ENCODE data around the gene EMC10.

EMC10 gene

DNA sequence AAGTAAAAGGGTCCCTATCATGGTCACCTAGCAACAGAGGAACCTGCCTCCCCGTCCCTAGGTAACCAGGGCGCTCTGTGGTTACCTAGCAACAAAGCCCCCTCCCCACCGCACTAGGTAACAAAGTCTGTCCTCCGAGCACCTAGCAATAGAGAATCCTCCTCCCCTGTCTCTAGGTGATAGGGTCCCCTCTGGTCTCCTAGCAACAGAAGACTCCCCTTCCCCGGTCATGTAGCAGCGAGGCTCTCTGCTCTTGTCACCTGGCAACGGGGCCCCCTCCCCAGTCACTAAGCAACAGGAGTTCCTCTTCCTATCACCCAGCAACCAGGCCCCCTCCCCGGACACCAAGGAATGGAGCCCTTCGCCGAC, 34.4 kb downstream of the EMC10 start:
- H3K4me1 ChIP-seq = peaks cover 41 to 78% (median 70%) of the 10 kb centered on the region in 10 experiments
- no peak for TF ChIP-seq Cebpa-rat (IDR thresholded peaks at IDR 0.05)

DNA sequence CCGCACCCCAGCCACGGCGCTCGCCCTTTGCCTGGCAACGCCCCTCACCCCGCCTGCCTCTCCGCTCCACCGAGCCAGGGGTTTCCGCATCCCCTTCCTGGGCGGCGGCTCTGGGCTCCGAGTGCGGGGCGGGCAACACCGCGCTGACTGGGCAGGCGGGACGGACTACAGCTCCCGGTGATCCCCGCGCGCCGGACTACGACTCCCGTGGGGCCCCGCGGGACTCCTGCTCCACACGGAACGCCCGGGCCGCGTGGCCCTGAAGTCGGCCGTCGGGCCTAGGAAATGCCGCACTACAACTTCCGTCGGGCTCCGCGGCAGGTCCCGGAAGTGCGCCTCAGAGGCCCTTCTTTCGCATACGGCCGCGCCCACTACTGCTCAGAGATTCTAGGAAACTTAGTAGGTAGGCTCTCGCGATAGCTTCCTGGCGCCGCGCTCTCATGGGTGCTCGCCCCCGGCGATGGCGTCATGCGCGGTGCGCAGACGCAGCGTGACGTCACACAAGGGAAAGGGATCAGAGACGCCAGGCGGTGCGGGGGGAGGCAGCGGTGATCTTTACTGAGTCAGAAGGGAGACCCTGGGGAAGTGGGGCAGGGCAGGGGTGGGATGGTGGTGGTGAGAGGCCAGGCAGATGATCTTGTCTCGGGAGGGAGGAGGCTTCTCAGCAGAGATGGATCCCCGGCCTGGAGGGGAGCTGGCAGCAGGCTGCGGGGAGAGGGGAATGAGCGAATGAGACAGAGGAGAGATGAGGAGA, 34.9 kb downstream of the EMC10 start, which contains the start of gene JOSD2:
TSS of gene JOSD2 (minus strand) at position 123 of the 754 bp plus-strand sequence. CDS start 760 bp downstream, outside the sequence.
- H3K27ac ChIP-seq = peak within 1 kb of the TSS; percentile 82 to 93 (median 86)
- TF ChIP-seq Cebpa-rat (IDR thresholded peaks at IDR 0.05) = no peak
- peak within 1 kb of the TSS; percentile 71 to 91 (median 83) for H3K9ac ChIP-seq

More for the DNA sequence above, 34.4 kb downstream of the EMC10 start:
- no peaks in the 10 kb centered on the region for H4K20me1 ChIP-seq
- H3K4me2 ChIP-seq = peak overlapping the region; percentile 76 to 99 (median 90)
- H3K27me3 ChIP-seq = no peaks in the 10 kb centered on the region
- no peaks in the 10 kb centered on the region for H3K9me3 ChIP-seq (replicated peaks in 1 of 11)
- peak overlapping the region; percentile 71 to 91 (median 83) for H3K9ac ChIP-seq
- H3K27ac ChIP-seq = peak overlapping the region; percentile 82 to 93 (median 86)
- peaks cover 0 to 8% (median 0%) of the 10 kb centered on the region in 11 experiments; a peak in 3 of 22 replicates for H3K36me3 ChIP-seq
- H3K4me3 ChIP-seq = peak overlapping the region; percentile 55 to 86 (median 66)

DNA sequence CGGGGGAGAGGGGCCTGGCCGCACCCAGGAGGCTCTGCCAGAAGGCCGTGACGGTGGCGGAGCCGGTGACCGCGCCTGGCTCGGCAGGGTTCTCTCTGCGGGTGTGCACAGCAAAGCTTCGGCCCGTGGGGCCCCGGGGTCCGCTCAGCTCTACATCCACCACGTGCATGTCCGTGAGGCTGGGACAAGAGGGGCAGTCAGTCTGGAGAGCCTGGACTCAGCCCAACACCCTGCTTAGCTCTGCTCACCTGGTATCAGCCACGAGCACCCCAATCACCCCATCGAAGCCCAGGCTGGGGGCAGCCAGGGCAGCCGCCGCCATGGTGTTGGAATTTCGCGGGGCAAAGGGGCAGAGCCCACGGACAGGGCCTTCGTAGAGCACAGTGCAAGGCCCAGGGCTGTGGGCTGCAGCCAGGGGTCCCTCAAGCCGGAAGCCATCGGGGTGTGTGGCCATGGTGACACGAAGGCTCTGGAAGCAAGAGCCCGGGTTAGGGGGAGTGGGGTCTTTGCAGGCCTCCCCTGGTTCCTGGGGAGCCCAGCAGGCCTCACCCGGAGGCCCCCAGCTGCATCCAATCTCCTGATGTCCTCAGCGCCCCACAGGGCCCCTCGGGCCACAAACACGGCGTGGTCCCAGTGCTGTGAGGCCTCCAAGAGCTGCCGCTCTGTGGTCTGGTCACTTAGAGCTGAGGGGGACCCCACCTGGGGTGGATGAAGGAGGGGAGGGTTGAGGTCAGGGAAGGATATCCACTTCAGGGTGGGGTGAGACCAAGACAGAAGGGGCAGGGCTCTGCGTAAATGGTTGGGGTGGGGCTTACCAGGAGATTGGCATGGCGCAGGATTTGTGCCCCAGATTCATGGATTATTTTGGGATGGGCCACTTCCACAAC, 36.0 kb downstream of the EMC10 start:
- H3K4me3 ChIP-seq = peak overlapping the region; percentile 55 to 86 (median 66); a peak in 18 of 20 replicates
- H3K4me2 ChIP-seq = peak overlapping the region; percentile 58 to 92 (median 82)
- peak overlapping the region; percentile 71 to 91 (median 83); a peak in 20 of 22 replicates for H3K9ac ChIP-seq
- peaks cover 40 to 77% (median 68%) of the 10 kb centered on the region in 10 experiments for H3K4me1 ChIP-seq
- no peaks in the 10 kb centered on the region; a peak in 1 of 22 replicates for H3K9me3 ChIP-seq (replicated peaks in 1 of 11)
- no peak for TF ChIP-seq Cebpa-rat (IDR thresholded peaks at IDR 0.05)
- H3K27ac ChIP-seq = peak overlapping the region; percentile 82 to 93 (median 86)
- H3K36me3 ChIP-seq = no peaks in the 10 kb centered on the region
- H4K20me1 ChIP-seq = no peaks in the 10 kb centered on the region
- no peaks in the 10 kb centered on the region for H3K27me3 ChIP-seq

More for the DNA sequence above, 34.9 kb downstream of the EMC10 start, which contains the start of gene JOSD2:
- Histone ChIP-seq H3K9me3 (replicated peaks in 1 of 11) (no peaks in the 10 kb centered on the region), H3K4me1 (peaks cover 41 to 78% (median 70%) of the 10 kb centered on the region in 10 experiments), H4K20me1 (no peaks in the 10 kb centered on the region), H3K27me3 (no peaks in the 10 kb centered on the region), H3K4me2 (peak within 1 kb of the TSS; percentile 76 to 99 (median 90)), H3K36me3 (peaks cover 0 to 2% (median 0%) of the 10 kb centered on the region in 11 experiments; a peak in 2 of 22 replicates), H3K4me3 (peak within 1 kb of the TSS; percentile 55 to 86 (median 66))

DNA sequence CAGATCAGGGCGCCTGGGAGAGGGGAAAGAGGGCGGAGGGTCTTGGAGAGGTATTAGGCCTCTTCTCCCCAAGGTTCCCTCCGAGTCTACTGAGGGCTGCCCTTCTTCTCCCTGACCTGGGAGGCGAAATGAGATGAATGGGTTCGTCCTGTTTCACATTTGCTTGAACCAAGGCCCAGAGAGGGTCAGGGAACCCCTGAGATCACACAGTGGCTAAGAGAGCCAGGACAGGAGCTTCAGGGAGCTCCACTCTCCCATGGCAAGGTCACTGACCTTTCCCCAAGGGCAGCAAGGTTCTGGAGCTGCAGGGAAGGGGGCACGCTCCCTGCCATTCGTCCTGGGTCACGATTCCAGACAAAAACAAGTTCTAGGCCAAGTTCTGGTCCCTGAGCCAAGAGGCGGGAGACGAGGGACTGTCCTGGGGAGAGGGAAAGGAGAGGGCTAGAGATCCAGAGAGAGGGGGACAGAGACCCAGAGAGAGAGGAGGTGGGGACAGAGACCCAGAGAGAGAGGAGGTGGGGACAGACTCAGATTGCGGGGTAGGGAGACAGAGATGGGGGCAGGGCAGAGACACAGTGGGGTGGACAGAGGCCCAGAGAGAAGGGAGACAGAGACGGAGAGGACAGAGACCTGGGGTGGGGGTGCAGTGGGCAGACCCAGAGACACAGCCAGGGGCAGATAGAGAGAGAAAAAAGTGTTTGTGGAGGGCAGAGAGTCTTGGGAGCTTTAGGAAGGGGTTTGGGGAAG, 36.9 kb downstream of the EMC10 start:
- H3K36me3 ChIP-seq = peaks cover 0 to 7% (median 0%) of the 10 kb centered on the region in 11 experiments; a peak in 5 of 22 replicates
- TF ChIP-seq Cebpa-rat (IDR thresholded peaks at IDR 0.05) = no peak

DNA sequence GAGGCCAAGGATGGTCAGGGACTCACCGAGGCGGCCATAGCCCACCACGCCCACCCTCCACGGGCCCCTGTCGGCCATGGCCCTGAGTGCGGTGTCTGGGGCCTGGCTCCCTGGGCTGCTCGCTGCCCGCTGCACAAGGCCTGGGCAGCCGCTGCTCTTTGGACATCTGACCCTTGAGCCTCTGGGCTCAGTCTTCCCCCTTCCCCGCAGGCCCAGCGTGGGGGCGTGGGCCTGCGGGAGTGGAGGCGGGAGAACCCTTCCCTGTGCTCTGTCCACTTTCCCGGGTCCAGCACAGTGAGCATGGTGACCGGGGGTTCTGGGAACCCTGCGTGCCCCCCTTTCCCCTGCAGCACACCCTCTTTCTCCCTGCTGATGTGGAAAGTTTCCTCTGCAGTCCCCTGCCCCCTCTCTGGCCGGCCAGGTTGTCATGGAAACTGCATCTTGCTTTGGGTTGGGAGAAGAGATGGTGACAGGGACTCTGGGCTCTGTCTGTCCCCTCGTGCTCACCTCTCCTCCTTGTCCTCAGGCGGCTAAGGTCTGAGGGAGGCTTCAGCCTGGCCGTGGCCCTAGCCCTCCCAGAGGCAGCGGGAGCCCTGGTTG, 37.5 kb downstream of the EMC10 start, which contains the start of gene ASPDH:
TSS of gene ASPDH (minus strand) at position 168 of the 600 bp plus-strand sequence. CDS start at position 78, 90 bp downstream.
- Histone ChIP-seq H3K27ac (peak within 1 kb of the TSS in 8 of 11 experiments; percentile 41 to 91 (median 85); a peak in 14 of 22 replicates), H3K27me3 (no peaks in the 10 kb centered on the region), H3K4me3 (no peak within 1 kb of the TSS), H3K4me1 (peaks cover 25 to 62% (median 53%) of the 10 kb centered on the region in 10 experiments), H3K9ac (peak within 1 kb of the TSS in 10 of 11 experiments; percentile 10 to 84 (median 53); a peak in 11 of 22 replicates), H3K36me3 (peaks cover 0 to 12% (median 0%) of the 10 kb centered on the region in 11 experiments; a peak in 5 of 22 replicates), H3K4me2 (peak within 1 kb of the TSS in 10 of 11 experiments; percentile 29 to 92 (median 84); a peak in 19 of 22 replicates), H3K9me3 (replicated peaks in 1 of 11) (peaks cover 0 to 15% (median 10%) of the 10 kb centered on the region in 11 experiments; a peak in 14 of 22 replicates), H4K20me1 (no peaks in the 10 kb centered on the region)
- TF ChIP-seq Cebpa-rat (IDR thresholded peaks at IDR 0.05) = no peak

More for the DNA sequence above, 36.9 kb downstream of the EMC10 start:
- H3K4me3 ChIP-seq = no peak overlapping the region
- H3K9me3 ChIP-seq (replicated peaks in 1 of 11) = peaks cover 0 to 8% (median 3%) of the 10 kb centered on the region in 11 experiments; a peak in 9 of 22 replicates
- H3K27me3 ChIP-seq = no peaks in the 10 kb centered on the region
- H4K20me1 ChIP-seq = no peaks in the 10 kb centered on the region
- H3K9ac ChIP-seq = peak overlapping the region in 5 of 11 experiments; percentile 26 to 81 (median 60); a peak in 4 of 22 replicates
- peaks cover 32 to 69% (median 60%) of the 10 kb centered on the region in 10 experiments for H3K4me1 ChIP-seq
- peak overlapping the region in 6 of 11 experiments; percentile 72 to 92 (median 84); a peak in 9 of 22 replicates for H3K4me2 ChIP-seq
- H3K27ac ChIP-seq = peak overlapping the region in 7 of 11 experiments; percentile 41 to 91 (median 86); a peak in 12 of 22 replicates

DNA sequence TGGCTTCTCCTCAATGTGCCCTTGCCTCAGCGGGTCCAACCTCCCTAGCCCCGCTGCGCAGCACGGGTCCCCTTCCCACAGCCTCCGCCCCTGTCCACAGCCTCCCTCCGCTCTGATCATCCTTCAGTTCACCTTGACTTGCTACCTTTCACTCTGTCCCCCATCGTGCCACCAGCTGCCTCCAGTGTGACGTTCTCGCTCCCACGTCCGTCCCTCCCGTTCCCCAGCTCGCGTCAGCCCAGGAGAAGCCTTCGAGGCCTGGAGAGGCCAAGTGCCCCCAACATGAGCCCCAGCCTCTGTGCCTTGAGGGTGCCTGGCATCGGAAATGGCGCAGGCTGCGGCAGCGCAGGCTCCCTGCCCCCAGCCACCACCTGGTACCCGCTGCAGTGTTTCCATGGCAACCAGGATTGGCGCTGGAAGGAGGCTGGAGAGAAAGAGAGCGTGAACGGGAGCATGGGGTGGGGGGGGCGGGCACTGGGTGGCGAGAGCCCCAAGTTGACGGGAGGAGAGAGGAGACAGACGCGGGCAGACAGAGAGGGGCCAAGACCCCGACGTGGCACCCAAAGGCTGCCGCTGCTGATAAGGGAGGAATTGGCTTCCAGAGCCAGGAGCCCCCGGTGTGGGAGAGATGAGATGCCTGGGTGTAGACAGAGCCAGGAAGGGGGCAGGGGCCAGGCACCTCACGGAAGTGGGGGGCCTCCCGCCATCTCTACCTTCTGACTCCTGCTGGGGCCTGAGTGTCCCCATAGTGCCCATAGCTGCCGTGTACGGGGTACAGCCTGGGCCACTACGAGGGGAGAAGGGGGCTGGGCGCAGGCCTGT, 38.2 kb downstream of the EMC10 start:
- Histone ChIP-seq H3K9ac (peak overlapping the region in 10 of 11 experiments; percentile 10 to 61 (median 39); a peak in 10 of 22 replicates), H3K9me3 (replicated peaks in 1 of 11) (peaks cover 0 to 21% (median 13%) of the 10 kb centered on the region in 11 experiments; a peak in 15 of 22 replicates), H3K4me2 (peak overlapping the region in 10 of 11 experiments; percentile 29 to 84 (median 74); a peak in 19 of 22 replicates), H3K36me3 (peaks cover 0 to 15% (median 0%) of the 10 kb centered on the region in 11 experiments; a peak in 5 of 22 replicates), H3K4me1 (peaks cover 18 to 55% (median 46%) of the 10 kb centered on the region in 10 experiments), H3K27ac (peak overlapping the region in 6 of 11 experiments; percentile 3 to 91 (median 69); a peak in 8 of 22 replicates), H3K27me3 (no peaks in the 10 kb centered on the region), H3K4me3 (no peak overlapping the region), H4K20me1 (no peaks in the 10 kb centered on the region)
- TF ChIP-seq Cebpa-rat (IDR thresholded peaks at IDR 0.05) = no peak
